Measurements from ENCODE around the gene BRD4.

DNA sequence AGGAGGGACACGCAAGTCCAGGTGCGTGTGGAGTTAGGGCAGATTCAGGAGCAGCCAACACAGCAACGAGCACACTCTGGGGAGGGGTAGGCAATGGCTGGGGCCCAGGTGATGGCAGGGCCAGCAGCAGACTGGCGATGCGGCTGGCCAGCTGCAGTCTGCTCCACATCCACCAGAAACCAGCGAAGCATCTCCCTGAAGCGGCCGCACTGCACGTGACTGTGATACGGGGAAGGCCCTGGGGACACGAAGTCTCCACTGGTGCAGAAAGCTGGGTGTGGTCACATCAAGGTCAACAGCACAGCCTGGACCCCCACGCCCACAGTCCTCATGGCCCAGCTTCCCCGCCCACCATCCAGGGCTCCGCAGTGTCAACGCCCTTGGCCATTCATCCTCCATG is 78.8 kb downstream of the BRD4 start:
- TF ChIP-seq, protein P1, sequence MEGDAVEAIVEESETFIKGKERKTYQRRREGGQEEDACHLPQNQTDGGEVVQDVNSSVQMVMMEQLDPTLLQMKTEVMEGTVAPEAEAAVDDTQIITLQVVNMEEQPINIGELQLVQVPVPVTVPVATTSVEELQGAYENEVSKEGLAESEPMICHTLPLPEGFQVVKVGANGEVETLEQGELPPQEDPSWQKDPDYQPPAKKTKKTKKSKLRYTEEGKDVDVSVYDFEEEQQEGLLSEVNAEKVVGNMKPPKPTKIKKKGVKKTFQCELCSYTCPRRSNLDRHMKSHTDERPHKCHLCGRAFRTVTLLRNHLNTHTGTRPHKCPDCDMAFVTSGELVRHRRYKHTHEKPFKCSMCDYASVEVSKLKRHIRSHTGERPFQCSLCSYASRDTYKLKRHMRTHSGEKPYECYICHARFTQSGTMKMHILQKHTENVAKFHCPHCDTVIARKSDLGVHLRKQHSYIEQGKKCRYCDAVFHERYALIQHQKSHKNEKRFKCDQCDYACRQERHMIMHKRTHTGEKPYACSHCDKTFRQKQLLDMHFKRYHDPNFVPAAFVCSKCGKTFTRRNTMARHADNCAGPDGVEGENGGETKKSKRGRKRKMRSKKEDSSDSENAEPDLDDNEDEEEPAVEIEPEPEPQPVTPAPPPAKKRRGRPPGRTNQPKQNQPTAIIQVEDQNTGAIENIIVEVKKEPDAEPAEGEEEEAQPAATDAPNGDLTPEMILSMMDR (IDR thresholded peaks at IDR 0.05) = no peak
- TF ChIP-seq POLR2AphosphoS5 (IDR thresholded peaks at IDR 0.05; ENCODE audit: insufficient read depth in 1 of 2, low read depth in 1 of 2) = no peak

All from vagina (tissue), 2 donors.